ENCODE measurements around the gene REPIN1.

- TF ChIP-seq CTCF (IDR thresholded peaks at IDR 0.05) (no peak), POLR2A (IDR thresholded peaks at IDR 0.05) (no peak)
These were observed 23.6 kb upstream of the REPIN1 start for GRCh38 chr7:150345012-150345411.
